Loucy (cell line): Measurements from ENCODE around the gene KIF17.

ENCODE experiments used
- EZH2phosphoT487 ChIP-seq: fragments of 200-600 bp; IDR thresholded peaks from 2 replicates; pipeline ENCODE4 v1.6.1; 2018; ENCODE audit warnings: antibody characterized with exemption, mild to moderate bottlenecking, moderate library complexity, borderline replicate concordance
- TF ChIP-seq, protein P1 (sequence below): fragments of 200-600 bp; sonication (generic); conservative IDR thresholded peaks from 2 replicates; pipeline ENCODE4 v1.5.1; 2014; ENCODE audit warnings: mild to moderate bottlenecking, antibody characterized with exemption, low read length

- TF ChIP-seq, protein P1, sequence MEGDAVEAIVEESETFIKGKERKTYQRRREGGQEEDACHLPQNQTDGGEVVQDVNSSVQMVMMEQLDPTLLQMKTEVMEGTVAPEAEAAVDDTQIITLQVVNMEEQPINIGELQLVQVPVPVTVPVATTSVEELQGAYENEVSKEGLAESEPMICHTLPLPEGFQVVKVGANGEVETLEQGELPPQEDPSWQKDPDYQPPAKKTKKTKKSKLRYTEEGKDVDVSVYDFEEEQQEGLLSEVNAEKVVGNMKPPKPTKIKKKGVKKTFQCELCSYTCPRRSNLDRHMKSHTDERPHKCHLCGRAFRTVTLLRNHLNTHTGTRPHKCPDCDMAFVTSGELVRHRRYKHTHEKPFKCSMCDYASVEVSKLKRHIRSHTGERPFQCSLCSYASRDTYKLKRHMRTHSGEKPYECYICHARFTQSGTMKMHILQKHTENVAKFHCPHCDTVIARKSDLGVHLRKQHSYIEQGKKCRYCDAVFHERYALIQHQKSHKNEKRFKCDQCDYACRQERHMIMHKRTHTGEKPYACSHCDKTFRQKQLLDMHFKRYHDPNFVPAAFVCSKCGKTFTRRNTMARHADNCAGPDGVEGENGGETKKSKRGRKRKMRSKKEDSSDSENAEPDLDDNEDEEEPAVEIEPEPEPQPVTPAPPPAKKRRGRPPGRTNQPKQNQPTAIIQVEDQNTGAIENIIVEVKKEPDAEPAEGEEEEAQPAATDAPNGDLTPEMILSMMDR, result no peak
- no peak for TF ChIP-seq EZH2phosphoT487
Observed at GRCh38 chr1:20616847-20617487, 100.8 kb downstream of the KIF17 start.
